ENCODE measurements around the gene UFSP1.
A peak's percentile ranks its signal among the peaks of the same experiment; 100 is the strongest.
"Not testable (repeated sequence)": the region's sequence is repeated elsewhere in the genome, so short reads cannot be mapped to it uniquely, and the experiment has no call there.

The UFSP1 gene

DNA sequence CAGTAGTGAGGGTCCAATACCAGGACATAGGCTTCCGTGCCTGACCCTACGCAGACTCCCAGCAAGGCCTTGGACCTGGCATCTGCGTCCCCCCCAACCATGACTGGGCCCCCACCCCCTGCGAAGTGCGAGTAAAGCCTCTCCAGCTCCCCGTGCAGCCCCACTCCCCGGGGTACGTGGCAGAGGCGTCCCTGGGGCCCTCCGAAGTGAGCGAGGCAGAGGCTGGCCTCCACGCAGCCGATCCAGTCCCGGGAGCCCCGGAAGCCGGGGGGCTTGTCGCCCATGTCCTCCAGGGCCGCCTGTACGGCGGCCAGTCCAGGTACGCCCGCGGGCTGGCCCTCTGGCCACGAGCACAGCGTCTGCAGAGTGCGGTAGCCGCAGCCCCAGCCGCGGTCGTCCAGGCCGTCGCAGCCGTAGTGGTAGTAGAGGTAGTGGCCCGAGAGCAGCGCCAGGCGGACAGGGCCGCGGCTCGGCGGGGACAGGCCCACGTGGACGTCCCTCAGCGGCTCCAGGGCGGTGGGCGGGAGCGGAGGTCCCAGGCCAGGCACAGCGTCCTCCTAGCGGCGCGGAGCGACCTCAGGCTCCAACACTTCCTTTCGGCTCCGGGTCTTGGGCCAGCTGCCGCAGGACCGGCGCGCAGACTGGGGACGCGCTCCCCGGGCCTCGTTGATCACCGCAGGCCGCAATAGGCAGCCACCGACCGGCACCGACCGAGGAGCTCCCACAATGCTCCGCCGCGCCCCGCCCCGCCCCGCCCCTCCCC is at the start of gene UFSP1:
TSS of gene UFSP1 (minus strand) at position 728 of the 763 bp plus-strand sequence. CDS start at position 284, 444 bp downstream.
- peaks cover 5% of the 10 kb centered on the region; the same call in 1 of the 2 replicates for H3K27me3 ChIP-seq (ENCODE audit: insufficient read depth, low read length)
- H3K36me3 ChIP-seq (ENCODE audit: insufficient read depth, low read depth, low read length) = peaks cover 47% of the 10 kb centered on the region
- H3K9ac ChIP-seq (ENCODE audit: low read depth, low read length) = peak within 1 kb of the TSS; percentile 93
- no peaks in the 10 kb centered on the region for H3K9me3 ChIP-seq (ENCODE audit: insufficient read depth, low read depth, low read length)
- H3K4me1 ChIP-seq (ENCODE audit: insufficient read depth, low read length) = peaks cover 10% of the 10 kb centered on the region
- peak within 1 kb of the TSS; percentile 96 for H3K27ac ChIP-seq (ENCODE audit: low read length)
- H3K4me3 ChIP-seq (ENCODE audit: low read length) = peak within 1 kb of the TSS; percentile 84

DNA sequence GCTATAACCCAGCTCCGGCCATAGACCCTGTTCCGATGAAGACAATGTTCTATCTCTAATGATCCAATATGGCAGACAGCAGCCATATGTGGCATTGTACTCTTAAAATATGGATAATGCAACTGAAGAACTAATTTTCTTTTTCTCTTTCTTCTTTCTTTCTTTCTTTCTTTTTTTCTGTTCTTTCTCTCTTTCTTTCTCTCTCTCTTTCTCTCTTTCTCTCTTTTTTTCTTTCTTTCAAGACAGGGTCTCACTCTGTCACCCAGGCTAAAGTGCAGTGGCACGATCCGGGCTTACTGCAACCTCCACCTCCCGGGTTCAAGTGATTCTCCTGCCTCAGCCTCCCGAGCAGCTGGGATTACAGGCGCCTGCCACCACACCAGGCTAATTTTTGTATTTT is 46.7 kb upstream of the UFSP1 start:
- not testable (repeated sequence) for H3K27me3 ChIP-seq (ENCODE audit: insufficient read depth, low read length); H3K36me3 ChIP-seq (ENCODE audit: insufficient read depth, low read depth, low read length); H3K4me1 ChIP-seq (ENCODE audit: insufficient read depth, low read length); H3K9ac ChIP-seq (ENCODE audit: low read depth, low read length); H3K4me3 ChIP-seq (ENCODE audit: low read length); H3K27ac ChIP-seq (ENCODE audit: low read length)
- H3K9me3 ChIP-seq (ENCODE audit: insufficient read depth, low read depth, low read length) = peaks cover 17% of the 10 kb centered on the region

DNA sequence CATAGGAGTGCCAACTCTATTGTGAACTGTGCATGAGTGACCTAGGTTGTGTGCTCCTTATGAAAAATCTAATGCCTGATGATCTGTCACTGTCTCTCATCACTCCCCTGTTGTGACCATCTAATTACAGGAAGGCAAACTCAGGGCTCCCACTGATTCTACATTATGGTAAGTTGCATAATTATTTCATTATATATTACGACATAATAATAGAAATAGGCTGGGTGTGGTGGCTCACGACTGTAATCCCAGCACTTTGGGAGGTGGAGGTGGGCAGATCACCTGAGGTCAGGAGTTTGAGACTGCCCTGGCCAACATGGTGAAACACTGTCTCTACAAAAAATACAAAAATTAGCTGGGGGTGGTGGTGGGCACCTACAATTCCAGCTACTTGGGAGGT is 45.9 kb upstream of the UFSP1 start:
- H3K4me1 ChIP-seq (ENCODE audit: insufficient read depth, low read length); H3K27me3 ChIP-seq (ENCODE audit: insufficient read depth, low read length); H3K4me3 ChIP-seq (ENCODE audit: low read length); H3K27ac ChIP-seq (ENCODE audit: low read length); H3K36me3 ChIP-seq (ENCODE audit: insufficient read depth, low read depth, low read length); H3K9ac ChIP-seq (ENCODE audit: low read depth, low read length): not testable (repeated sequence)
- H3K9me3 ChIP-seq (ENCODE audit: insufficient read depth, low read depth, low read length) = peaks cover 17% of the 10 kb centered on the region

DNA sequence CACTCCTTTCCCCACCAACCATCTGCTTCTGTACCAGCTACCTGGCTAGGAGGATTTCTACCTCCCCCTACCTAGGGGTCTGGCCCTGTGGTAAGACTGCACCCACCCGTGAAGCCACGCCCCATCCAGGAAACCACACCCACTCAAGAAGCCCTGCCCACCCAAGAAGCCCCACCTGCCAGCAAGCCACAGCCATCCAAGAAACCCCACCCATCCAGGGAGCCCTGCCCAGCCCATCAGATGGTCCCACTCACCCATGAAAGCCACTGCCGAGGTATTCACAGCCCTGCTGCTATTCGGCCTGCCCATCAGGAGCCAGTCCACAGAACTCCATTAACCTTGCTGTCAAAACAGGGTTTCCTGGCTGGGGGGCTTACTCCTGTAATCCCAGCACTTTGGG is 44.2 kb upstream of the UFSP1 start:
- H3K9ac ChIP-seq (ENCODE audit: low read depth, low read length) = no peak overlapping the region
- no peaks in the 10 kb centered on the region for H3K27me3 ChIP-seq (ENCODE audit: insufficient read depth, low read length)
- no peak overlapping the region for H3K4me3 ChIP-seq (ENCODE audit: low read length)
- no peaks in the 10 kb centered on the region for H3K36me3 ChIP-seq (ENCODE audit: insufficient read depth, low read depth, low read length)
- peaks cover 14% of the 10 kb centered on the region for H3K9me3 ChIP-seq (ENCODE audit: insufficient read depth, low read depth, low read length)
- H3K4me1 ChIP-seq (ENCODE audit: insufficient read depth, low read length) = peaks cover 12% of the 10 kb centered on the region
- H3K27ac ChIP-seq (ENCODE audit: low read length) = no peak overlapping the region

DNA sequence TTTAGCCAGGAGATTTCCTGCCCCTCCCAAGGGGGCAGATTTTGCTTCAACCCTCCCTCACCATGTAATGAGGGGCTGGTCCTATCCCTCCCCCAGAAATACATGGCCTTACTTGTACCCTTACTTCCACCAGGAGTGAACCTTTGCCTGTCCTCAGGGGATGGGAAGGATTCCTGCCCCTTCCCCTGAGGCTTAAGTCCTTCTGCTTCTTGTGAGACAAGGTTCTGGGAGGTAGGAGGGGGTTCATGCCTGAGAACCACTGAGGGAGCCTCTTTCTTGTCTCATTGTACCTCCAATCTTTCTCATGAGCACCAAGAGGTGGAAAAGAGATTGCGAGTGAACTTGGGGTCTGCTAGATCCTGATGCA is 40.3 kb upstream of the UFSP1 start:
- peak overlapping the region; percentile 64 for H3K27ac ChIP-seq (ENCODE audit: low read length)
- no peaks in the 10 kb centered on the region for H3K27me3 ChIP-seq (ENCODE audit: insufficient read depth, low read length)
- peaks cover 5% of the 10 kb centered on the region for H3K9me3 ChIP-seq (ENCODE audit: insufficient read depth, low read depth, low read length)
- peak overlapping the region; percentile 48; the same call in 1 of the 2 replicates for H3K4me3 ChIP-seq (ENCODE audit: low read length)
- no peaks in the 10 kb centered on the region for H3K36me3 ChIP-seq (ENCODE audit: insufficient read depth, low read depth, low read length)
- peaks cover 22% of the 10 kb centered on the region for H3K4me1 ChIP-seq (ENCODE audit: insufficient read depth, low read length)
- H3K9ac ChIP-seq (ENCODE audit: low read depth, low read length) = peak overlapping the region; percentile 56; the same call in 1 of the 2 replicates

DNA sequence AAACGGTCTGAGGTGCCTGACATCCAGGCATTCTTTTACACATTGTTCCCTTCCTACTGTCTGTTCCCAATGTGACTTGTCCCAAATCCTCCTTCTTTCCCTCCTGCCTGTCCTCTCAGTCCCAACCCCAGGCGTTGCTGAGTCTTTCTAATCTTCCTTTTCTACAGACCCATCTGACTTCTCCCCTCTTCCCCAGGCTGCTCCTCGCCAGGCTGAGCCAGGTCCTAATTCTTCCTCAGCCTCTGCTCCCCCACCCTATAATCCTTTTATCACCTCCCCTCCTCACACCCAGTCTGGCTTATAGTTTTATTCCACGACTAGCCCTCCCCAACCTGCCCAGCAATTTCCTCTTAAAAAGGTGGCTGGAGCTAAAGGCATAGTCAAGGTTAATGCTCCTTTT is 34.1 kb upstream of the UFSP1 start:
- H3K4me1 ChIP-seq (ENCODE audit: insufficient read depth, low read length); H3K27me3 ChIP-seq (ENCODE audit: insufficient read depth, low read length); H3K36me3 ChIP-seq (ENCODE audit: insufficient read depth, low read depth, low read length); H3K27ac ChIP-seq (ENCODE audit: low read length); H3K4me3 ChIP-seq (ENCODE audit: low read length); H3K9ac ChIP-seq (ENCODE audit: low read depth, low read length); H3K9me3 ChIP-seq (ENCODE audit: insufficient read depth, low read depth, low read length): not testable (repeated sequence)

DNA sequence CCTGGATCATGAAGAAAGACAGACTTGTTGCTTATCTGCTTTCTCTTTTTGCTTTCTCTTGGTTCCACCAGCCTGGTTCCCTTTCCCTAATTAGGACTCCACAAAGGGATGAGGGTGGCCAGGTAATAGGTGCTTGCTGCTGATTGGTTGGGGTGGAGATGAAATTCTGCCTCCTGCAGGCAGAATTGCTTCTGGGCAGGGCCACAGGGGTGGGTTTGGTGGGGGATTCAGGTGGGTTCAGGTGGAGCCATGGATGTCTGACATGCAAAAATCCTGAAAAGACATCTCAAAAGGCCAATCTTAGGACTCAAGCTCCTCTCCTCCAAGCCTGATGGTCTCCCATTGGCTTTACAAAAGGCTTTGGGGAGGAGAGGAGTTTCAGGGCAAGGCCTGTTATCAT is 31.5 kb upstream of the UFSP1 start:
- Histone ChIP-seq H3K27ac (ENCODE audit: low read length) (no peak overlapping the region), H3K27me3 (ENCODE audit: insufficient read depth, low read length) (no peaks in the 10 kb centered on the region), H3K4me1 (ENCODE audit: insufficient read depth, low read length) (no peaks in the 10 kb centered on the region; the same call in 1 of the 2 replicates), H3K9ac (ENCODE audit: low read depth, low read length) (no peak overlapping the region), H3K4me3 (ENCODE audit: low read length) (no peak overlapping the region), H3K9me3 (ENCODE audit: insufficient read depth, low read depth, low read length) (no peaks in the 10 kb centered on the region; the same call in 1 of the 2 replicates), H3K36me3 (ENCODE audit: insufficient read depth, low read depth, low read length) (no peaks in the 10 kb centered on the region)

DNA sequence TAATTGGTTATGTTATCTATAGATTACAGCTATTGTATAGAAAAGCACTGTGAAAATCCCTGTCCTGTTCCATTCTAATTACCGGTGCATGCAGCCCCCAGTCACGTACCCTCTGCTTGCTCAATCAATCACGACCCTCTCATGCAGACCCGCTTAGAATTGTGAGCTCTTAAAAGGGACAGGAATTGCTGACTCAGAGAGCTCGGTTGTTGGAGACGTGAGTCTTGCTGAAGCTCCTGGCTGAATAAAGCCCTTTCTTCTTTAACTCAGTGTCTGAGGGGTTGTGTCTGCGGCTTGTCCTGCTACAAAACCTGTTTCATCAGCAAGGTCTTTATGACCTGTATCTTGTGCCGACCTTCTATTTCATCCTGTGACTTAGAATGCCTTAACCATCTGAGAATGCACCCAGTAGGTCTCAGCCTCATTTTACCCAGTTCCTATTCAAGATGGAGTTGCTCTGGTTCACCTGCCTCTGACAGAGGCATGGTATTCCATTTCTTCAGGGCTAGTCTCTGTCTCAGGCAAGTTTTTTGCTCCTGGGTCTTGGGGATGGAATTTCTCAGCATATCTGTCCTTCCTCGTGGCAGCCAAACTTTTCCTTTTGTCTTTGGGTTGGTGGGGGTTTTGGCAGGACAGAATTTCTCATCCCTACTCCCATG is 30.4 kb upstream of the UFSP1 start:
- not testable (repeated sequence) for H3K9ac ChIP-seq (ENCODE audit: low read depth, low read length); H3K27me3 ChIP-seq (ENCODE audit: insufficient read depth, low read length); H3K4me1 ChIP-seq (ENCODE audit: insufficient read depth, low read length); H3K9me3 ChIP-seq (ENCODE audit: insufficient read depth, low read depth, low read length); H3K36me3 ChIP-seq (ENCODE audit: insufficient read depth, low read depth, low read length); H3K27ac ChIP-seq (ENCODE audit: low read length); H3K4me3 ChIP-seq (ENCODE audit: low read length)

DNA sequence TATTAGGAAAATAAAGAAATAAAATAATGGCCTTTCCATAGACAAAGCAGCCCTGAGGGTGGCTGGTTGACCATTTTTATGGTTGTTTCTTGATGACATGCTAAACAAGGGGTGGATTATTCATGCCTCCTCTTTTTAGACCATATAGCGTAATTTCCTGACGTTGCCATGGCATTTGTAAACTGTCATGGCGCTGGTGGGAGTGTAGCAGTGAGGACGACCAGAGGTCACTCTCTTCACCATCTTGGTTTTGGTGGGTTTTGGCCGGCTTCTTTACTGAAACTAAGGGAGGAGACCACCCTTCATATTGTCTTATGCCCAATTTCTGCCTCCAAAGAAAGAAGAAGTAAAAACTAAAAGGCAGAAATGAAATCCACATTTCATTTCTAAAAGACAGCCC is 29.8 kb upstream of the UFSP1 start:
- not testable (repeated sequence) for H3K9me3 ChIP-seq (ENCODE audit: insufficient read depth, low read depth, low read length); H3K4me1 ChIP-seq (ENCODE audit: insufficient read depth, low read length); H3K27me3 ChIP-seq (ENCODE audit: insufficient read depth, low read length); H3K27ac ChIP-seq (ENCODE audit: low read length); H3K4me3 ChIP-seq (ENCODE audit: low read length); H3K9ac ChIP-seq (ENCODE audit: low read depth, low read length); H3K36me3 ChIP-seq (ENCODE audit: insufficient read depth, low read depth, low read length)

DNA sequence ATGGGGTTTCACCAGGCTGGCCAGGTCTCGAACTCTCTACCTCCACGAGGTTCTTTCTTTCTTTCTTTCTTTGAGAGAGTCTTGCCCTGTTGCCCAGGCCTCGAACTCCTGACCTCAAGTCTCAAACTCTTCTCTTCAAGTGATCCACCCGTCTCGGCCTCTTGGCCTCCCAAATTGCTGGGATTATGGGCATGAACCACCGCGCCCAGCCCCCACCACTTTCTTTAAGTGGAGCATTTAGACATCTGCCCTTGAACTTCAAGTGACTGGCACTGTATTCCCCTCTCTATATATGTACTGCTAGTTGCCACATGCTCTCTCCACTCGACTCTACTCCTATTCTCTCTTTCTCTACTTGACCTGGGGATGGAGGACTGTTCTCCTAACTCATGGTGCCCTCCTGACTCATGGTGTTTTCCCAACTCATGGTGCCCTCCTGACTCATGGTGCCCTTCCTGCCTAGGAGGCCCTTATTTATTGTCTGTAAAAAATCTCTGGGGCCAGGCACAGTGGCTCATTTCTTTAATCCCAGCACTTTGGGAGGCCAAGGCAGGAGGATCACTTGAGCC is 25.4 kb upstream of the UFSP1 start:
- Histone ChIP-seq H3K4me3 (ENCODE audit: low read length) (no peak overlapping the region), H3K27ac (ENCODE audit: low read length) (no peak overlapping the region), H3K9me3 (ENCODE audit: insufficient read depth, low read depth, low read length) (no peaks in the 10 kb centered on the region), H3K27me3 (ENCODE audit: insufficient read depth, low read length) (no peaks in the 10 kb centered on the region), H3K36me3 (ENCODE audit: insufficient read depth, low read depth, low read length) (no peaks in the 10 kb centered on the region), H3K4me1 (ENCODE audit: insufficient read depth, low read length) (no peaks in the 10 kb centered on the region; the same call in 1 of the 2 replicates), H3K9ac (ENCODE audit: low read depth, low read length) (no peak overlapping the region)

DNA sequence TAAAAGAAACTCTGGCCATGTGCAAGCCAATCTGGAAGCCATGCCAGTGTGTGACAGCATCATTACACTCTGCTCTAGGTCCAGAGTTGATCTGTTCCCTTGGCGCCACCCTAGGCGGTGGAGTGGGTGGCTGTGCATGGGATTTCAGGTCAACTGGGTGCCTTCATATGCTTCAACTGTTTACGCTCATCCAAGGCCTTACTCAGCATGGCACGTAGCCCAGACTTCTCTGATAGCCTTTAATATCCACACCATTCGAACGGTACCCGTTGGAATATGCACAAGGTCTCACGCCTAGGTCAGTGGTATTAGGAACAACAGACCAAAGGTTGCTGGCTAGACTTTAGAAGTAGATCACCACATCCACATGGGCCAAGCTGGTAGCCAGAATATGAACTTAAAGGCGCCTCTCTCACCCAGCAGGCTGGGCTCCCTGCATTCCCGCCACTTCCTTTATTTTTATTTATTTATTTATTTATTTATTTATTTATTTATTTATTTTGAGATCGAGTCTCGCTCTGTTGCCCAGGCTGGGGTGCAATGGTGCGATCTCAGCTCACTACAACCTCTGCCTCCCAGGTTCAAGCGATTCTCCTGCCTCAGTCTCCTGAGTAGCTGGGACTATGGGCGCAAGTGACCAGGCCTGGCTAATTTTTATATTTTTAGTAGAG is 24.8 kb upstream of the UFSP1 start:
- Histone ChIP-seq H3K9me3 (ENCODE audit: insufficient read depth, low read depth, low read length) (no peaks in the 10 kb centered on the region), H3K4me3 (ENCODE audit: low read length) (no peak overlapping the region), H3K9ac (ENCODE audit: low read depth, low read length) (no peak overlapping the region), H3K27me3 (ENCODE audit: insufficient read depth, low read length) (no peaks in the 10 kb centered on the region), H3K36me3 (ENCODE audit: insufficient read depth, low read depth, low read length) (no peaks in the 10 kb centered on the region), H3K27ac (ENCODE audit: low read length) (no peak overlapping the region), H3K4me1 (ENCODE audit: insufficient read depth, low read length) (no peaks in the 10 kb centered on the region; the same call in 1 of the 2 replicates)
